CD14-positive monocyte (primary cell): Measurements from ENCODE around the gene DNMBP. TPM values are rescaled to one million over a fixed set of nuclear protein-coding genes. Genes with fewer than 3 reads are reported as not detected.

Source experiments
- DNase-seq, 3 donors: peaks; one replicate each; pipeline ENCODE4 v3.0.0-alpha.2; 2011 to 2022
- H2AFZ ChIP-seq: 2 replicates; pipeline ENCODE4 v1.6.0; 2012; ENCODE audit warnings: mild to moderate bottlenecking, low read depth, low read length, inconsistent platforms; ENCODE audit not compliant: insufficient read depth, poor library complexity, severe bottlenecking
- H3K27ac ChIP-seq, 2 donors: 1 replicate in 1 of 2; 2 replicates in 1 of 2; pipeline ENCODE4 v1.5.1; 2012 to 2013; ENCODE audit warnings: low read length in 2 of 2, control low read depth in 1 of 2, inconsistent platforms in 1 of 2, low read depth in 1 of 2, mild to moderate bottlenecking in 1 of 2
- H3K27me3 ChIP-seq, 2 donors: one replicate each; pipeline versions ENCODE4 v1.6.0 to v1.6.1; 2011 to 2013; ENCODE audit warnings: low read length in 2 of 2; ENCODE audit not compliant: control insufficient read depth in 2 of 2, insufficient read depth in 2 of 2
- H3K36me3 ChIP-seq, 2 donors: replicated peaks in 1 of 2; 1 replicate in 1 of 2; 2 replicates in 1 of 2; pipeline versions ENCODE4 v1.5.1 to v1.6.1; 2012 to 2013; ENCODE audit warnings: low read length in 2 of 2, control low read depth in 1 of 2, inconsistent platforms in 1 of 2, mild to moderate bottlenecking in 1 of 2; ENCODE audit not compliant: insufficient read depth in 2 of 2, control insufficient read depth in 1 of 2
- H3K4me1 ChIP-seq, 2 donors: 1 replicate in 1 of 2; 2 replicates in 1 of 2; pipeline versions ENCODE4 v1.5.1 to v1.6.1; 2012 to 2013; ENCODE audit warnings: low read length in 2 of 2, control low read depth in 1 of 2, inconsistent platforms in 1 of 2, mild to moderate bottlenecking in 1 of 2, moderate library complexity in 1 of 2; ENCODE audit not compliant: insufficient read depth in 2 of 2, control insufficient read depth in 1 of 2
- H3K4me2 ChIP-seq: replicated peaks from 2 replicates; pipeline ENCODE3; 2012; ENCODE audit warnings: low read length, moderate library complexity, mild to moderate bottlenecking; ENCODE audit not compliant: poor library complexity, severe bottlenecking; ENCODE audit errors: extremely low read depth
- H3K4me3 ChIP-seq, 3 experiments: fragments of 200-600 bp in 1 of 3; sonication (generic) in 1 of 3; replicated peaks in 1 of 3; 1 replicate in 2 of 3; 2 replicates in 1 of 3; pipeline ENCODE4 v1.5.1; 2011 to 2013; ENCODE audit warnings: low read length in 3 of 3, mild to moderate bottlenecking in 3 of 3, control low read depth in 2 of 3, low read depth in 2 of 3, inconsistent platforms in 1 of 3, moderate library complexity in 1 of 3
- H3K79me2 ChIP-seq: 2 replicates; pipeline ENCODE4 v1.6.0; 2012; ENCODE audit warnings: mild to moderate bottlenecking, control low read depth, inconsistent platforms, low read length, moderate library complexity; ENCODE audit not compliant: insufficient read depth
- H3K9ac ChIP-seq: 2 replicates; pipeline ENCODE4 v1.6.0; 2017; ENCODE audit warnings: low read length, mild to moderate bottlenecking; ENCODE audit not compliant: insufficient read depth, poor library complexity, severe bottlenecking
- H3K9me3 ChIP-seq, 2 donors: replicated peaks in 1 of 2; 1 replicate in 1 of 2; 2 replicates in 1 of 2; pipeline versions ENCODE4 v1.5.1 to v1.6.1; 2012 to 2013; ENCODE audit warnings: low read length in 2 of 2, control low read depth in 1 of 2; ENCODE audit not compliant: control insufficient read depth in 1 of 2, insufficient read depth in 1 of 2
- H4K20me1 ChIP-seq: 2 replicates; pipeline ENCODE4 v1.6.0; 2012; ENCODE audit warnings: mild to moderate bottlenecking, low read length, control low read depth, moderate library complexity; ENCODE audit not compliant: insufficient read depth
- H3K27ac Mint-ChIP-seq, 7 donors: one replicate each; pipeline ENCODE4 v1.8.0; 2020; ENCODE audit warnings: mild to moderate bottlenecking in 7 of 7, mixed read lengths in 7 of 7, moderate library complexity in 6 of 7, inconsistent platforms in 2 of 7
- H3K27me3 Mint-ChIP-seq, 3 donors: one replicate each; pipeline ENCODE4 v1.8.0; 2021 to 2022; ENCODE audit warnings: low read depth in 3 of 3, mild to moderate bottlenecking in 3 of 3, mixed read lengths in 3 of 3, moderate library complexity in 3 of 3, inconsistent platforms in 1 of 3
- H3K36me3 Mint-ChIP-seq, 2 donors: one replicate each; pipeline ENCODE4 v1.8.0; 2020; ENCODE audit warnings: mixed read lengths in 2 of 2, inconsistent platforms in 1 of 2, mild to moderate bottlenecking in 1 of 2
- H3K4me1 Mint-ChIP-seq: one replicate; pipeline ENCODE4 v1.8.0; 2020; ENCODE audit warnings: mild to moderate bottlenecking, mixed read lengths
- H3K4me3 Mint-ChIP-seq, 2 donors: one replicate each; pipeline ENCODE4 v1.8.0; 2020; ENCODE audit warnings: mild to moderate bottlenecking in 2 of 2, mixed read lengths in 2 of 2, moderate library complexity in 1 of 2
- H3K9me3 Mint-ChIP-seq, 7 donors: one replicate each; pipeline ENCODE4 v1.8.0; 2020 to 2022; ENCODE audit warnings: mixed read lengths in 7 of 7, mild to moderate bottlenecking in 6 of 7, moderate library complexity in 6 of 7, inconsistent platforms in 2 of 7
- CTCF ChIP-seq: fragments of 200-600 bp; IDR thresholded peaks from one replicate; pipeline ENCODE4 v1.8.0; 2022; ENCODE audit warnings: antibody characterized with exemption, mild to moderate bottlenecking
- WGBS: methylation state at CpG from one replicate; pipeline ENCODE4 v1.1.5; 2013; ENCODE audit warnings: missing lambda C conversion rate; ENCODE audit not compliant: insufficient coverage; 5-methylcytosine and 5-hydroxymethylcytosine counted together
- intact Hi-C, 2 donors: fragments of 100-400 bp; cut with micrococcal nuclease; formaldehyde crosslinking; loops; one replicate each; pipeline versions ENCODE4 v1.15.0 to v1.15.1; 2023
- polyA plus RNA-seq, 3 donors: library from polyadenylated mRNA; depleted of rRNA in 1 of 3; unstranded in 2 of 3; stranded (reverse) in 1 of 3; fragments of 300-500 nt in 2 of 3; fragments of >200 nt in 1 of 3; fragmentation: Illumina TruSeq in 2 of 3; gene quantifications; 1 replicate in 2 of 3; 2 replicates in 1 of 3; pipeline ENCODE4 v1.2.3, GENCODE V29; 2012 to 2021

The DNMBP gene
- polyA plus RNA-seq, 3 donors, result 0.83 to 10.3 (median 1.2) TPM

- Mint-ChIP-seq H3K27ac (no peak overlapping the region), H3K36me3 (no peaks in the 10 kb centered on the region), H3K4me1 (no peaks in the 10 kb centered on the region), H3K9me3 (peaks cover 0 to 2% (median 0%) of the 10 kb centered on the region in 7 donors), H3K4me3 (no peak overlapping the region), H3K27me3 (peaks cover 4 to 12% (median 8%) of the 10 kb centered on the region in 3 donors)
- Histone ChIP-seq H3K79me2 (no peaks in the 10 kb centered on the region), H3K4me2 (no peak overlapping the region), H3K4me3 (no peak overlapping the region), H4K20me1 (no peaks in the 10 kb centered on the region), H3K9ac (no peak overlapping the region), H2AFZ (no peak overlapping the region), H3K27me3 (peaks cover 0 to 4% of the 10 kb centered on the region in 2 donors), H3K4me1 (no peaks in the 10 kb centered on the region), H3K9me3 (no peaks in the 10 kb centered on the region), H3K36me3 (no peaks in the 10 kb centered on the region), H3K27ac (no peak overlapping the region)
- TF ChIP-seq CTCF, result no peak
- DNase-seq, result no peak
- intact Hi-C loops, result no loop called here
- 90% methylated on average over 2 of the region's 3 CpGs for whole genome bisulfite sequencing
These were observed 10.0 kb upstream of the DNMBP start for GRCh38 chr10:100019787-100020141.

- no peak for TF ChIP-seq CTCF
- no peak overlapping the region for H3K27ac Mint-ChIP-seq
- H3K27me3 Mint-ChIP-seq, result peaks cover 8 to 30% (median 14%) of the 10 kb centered on the region in 3 donors
- no peak overlapping the region for H3K9ac ChIP-seq
- intact Hi-C loops, result loop anchor here in 1 of 2 donors (5.0 kb wide), 1 partner anchor 37 kb away; no protein-coding TSS in a partner anchor
- no peak for DNase-seq
- no peak overlapping the region for H3K4me2 ChIP-seq
- no peaks in the 10 kb centered on the region for H3K9me3 ChIP-seq
- H2AFZ ChIP-seq, result no peak overlapping the region
- H3K79me2 ChIP-seq, result no peaks in the 10 kb centered on the region
- H3K27me3 ChIP-seq, result peaks cover 0 to 4% of the 10 kb centered on the region in 2 donors
- peaks cover 0 to 4% (median 0%) of the 10 kb centered on the region in 7 donors for H3K9me3 Mint-ChIP-seq
- H3K36me3 ChIP-seq, result no peaks in the 10 kb centered on the region
- H3K27ac ChIP-seq, result no peak overlapping the region
- no peak overlapping the region for H3K4me3 ChIP-seq
- peaks cover 5 to 6% of the 10 kb centered on the region in 2 donors for H3K4me1 ChIP-seq
- H3K36me3 Mint-ChIP-seq, result no peaks in the 10 kb centered on the region
- no peaks in the 10 kb centered on the region for H4K20me1 ChIP-seq
- no peak overlapping the region for H3K4me3 Mint-ChIP-seq
- WGBS, result 92% methylated on average over 5 of the region's 5 CpGs
- H3K4me1 Mint-ChIP-seq, result peaks cover 8% of the 10 kb centered on the region
These were observed 4.5 kb upstream of the DNMBP start for GRCh38 chr10:100014071-100014762.
